HG03439 (cell line): Measurements from ENCODE around the gene CYB5RL.
"Not testable (repeated sequence)": the region's sequence is repeated elsewhere in the genome, so short reads cannot be mapped to it uniquely, and the experiment has no call there.

Experiments used
- ATAC-seq: cut with Tn5 transposase; IDR thresholded peaks from one replicate; pipeline ENCODE4 v1.9.1; 2021; ENCODE audit warnings: mild to moderate bottlenecking, moderate library complexity; ENCODE audit not compliant: unreplicated experiment

CYB5RL gene

GRCh38 chr1:54227091-54227602, 27.3 kb upstream of the CYB5RL start:
- no peak for ATAC-seq

GRCh38 chr1:54225986-54226559, 26.2 kb upstream of the CYB5RL start:
- ATAC-seq, result no peak

DNA sequence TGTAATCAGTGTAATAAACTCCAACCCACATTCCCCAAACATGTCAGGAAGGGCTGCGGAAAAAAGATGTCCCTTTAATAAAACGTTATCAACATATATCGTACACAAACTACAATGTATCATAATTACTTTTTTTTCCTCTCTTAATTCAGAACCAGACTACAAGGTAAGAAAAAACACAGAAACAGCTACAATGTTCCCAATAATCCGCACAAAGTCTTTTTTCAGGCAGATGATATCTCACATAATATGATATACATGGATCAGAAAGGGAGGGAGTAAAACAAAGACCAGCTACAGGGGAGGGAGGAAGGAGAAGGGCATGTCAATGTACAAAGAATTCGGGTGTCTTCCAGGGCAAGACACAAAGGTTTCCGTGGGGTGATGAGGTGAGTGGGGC, 25.5 kb upstream of the CYB5RL start:
- no peak for ATAC-seq

DNA sequence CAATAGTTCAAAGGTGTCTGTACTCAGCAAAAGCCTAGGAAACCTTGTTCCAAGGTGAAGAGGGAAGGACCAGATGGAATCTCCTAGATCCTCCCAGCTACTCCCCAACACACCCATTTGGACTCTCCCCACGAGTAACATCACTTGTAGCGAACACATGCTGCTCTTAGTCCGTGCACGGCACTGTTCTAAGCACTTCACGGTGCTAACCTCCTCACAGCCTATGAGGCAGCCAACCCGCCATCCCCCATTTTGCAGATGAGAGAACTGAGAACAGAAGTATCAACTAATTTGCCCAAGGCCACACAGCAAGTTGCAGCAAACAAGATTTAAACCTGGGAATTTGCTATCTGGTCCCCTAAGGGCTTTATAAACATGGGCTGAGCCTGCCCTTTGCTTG, 24.4 kb upstream of the CYB5RL start:
- ATAC-seq, result no peak

- ATAC-seq, result no peak
Measured at GRCh38 chr1:54223441-54224202, 23.8 kb upstream of the CYB5RL start.

DNA sequence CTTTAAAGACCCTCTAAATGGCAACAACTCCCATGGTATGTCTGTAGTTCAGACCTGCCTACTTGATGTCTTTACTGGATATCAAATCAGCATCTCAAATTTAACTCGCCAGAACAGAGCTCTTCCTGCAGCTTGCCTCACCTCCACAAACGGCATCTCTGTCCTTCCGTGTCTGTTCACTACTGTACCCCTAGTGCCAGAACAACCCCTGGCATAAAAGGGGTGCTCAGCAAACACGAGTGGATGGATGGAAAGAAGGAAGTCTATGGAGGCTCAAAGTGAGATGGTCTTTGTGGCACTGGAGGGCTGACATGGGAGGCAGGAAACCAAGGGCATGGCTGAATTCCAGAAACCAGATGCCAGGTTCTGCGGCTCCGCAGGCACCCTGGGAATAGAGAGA, 22.9 kb upstream of the CYB5RL start:
- no peak for ATAC-seq

DNA sequence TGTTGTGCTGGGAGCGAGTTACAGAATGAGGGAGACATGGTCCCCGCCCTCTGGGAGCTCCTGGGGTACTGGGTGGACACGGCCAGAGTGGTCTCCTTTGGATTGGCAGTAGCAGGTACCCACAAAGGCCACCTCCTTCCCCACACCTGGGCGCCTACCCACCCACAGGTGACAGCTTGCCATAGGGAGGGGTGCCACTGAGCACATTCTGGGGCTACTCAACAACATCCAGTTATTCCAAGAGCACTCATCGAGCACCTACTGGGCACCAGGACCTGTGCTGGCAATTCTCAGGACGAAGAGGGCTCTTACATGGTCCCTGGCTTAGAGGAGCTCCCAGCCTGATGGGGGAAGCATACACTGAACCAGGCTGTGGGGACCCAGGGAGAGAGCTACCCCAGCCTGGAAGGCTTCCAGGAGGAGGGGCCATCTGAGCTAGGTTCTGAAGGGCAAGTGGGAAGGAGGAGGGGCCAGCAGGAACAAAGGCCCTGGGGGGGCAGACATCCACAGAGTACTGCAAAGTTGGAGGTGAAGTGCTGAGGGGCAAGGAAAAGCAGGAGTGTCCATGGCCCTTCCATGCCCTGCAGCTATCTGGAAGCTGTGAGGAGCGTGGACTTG, 22.1 kb upstream of the CYB5RL start:
- ATAC-seq, result no peak

DNA sequence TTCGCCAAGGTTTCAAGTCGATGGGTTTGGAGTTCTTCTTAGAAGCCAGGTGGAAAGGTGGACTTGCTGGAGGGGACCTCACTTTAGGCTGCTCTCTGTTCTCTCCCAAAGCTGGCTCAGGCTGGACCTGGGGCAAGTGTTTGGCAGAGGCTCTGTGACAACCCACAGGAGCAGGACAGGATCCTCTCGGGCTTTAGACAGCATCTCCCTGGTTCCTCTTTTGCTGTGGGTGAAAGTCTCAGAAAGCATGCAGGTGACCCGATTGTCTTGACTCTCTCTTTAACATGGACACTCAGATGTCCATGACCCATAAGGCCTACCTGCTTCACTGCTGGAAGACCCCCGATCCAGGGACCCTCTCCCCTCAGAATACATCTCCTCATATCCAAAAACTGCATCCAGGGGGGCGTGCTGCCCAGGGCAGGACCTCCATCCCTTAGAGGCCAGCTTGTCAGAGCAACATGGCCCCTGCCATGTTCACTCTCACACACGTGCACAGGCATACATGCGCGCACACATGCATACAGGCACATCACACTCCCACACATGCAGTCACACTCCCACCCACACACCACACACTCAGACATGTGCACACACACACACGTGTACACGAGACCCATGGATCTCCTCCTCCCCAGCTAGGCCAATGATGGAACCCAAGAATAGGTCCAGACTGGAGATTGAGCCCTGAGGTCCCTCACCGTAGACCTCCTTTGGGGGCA, 21.4 kb upstream of the CYB5RL start:
- ATAC-seq, result no peak

DNA sequence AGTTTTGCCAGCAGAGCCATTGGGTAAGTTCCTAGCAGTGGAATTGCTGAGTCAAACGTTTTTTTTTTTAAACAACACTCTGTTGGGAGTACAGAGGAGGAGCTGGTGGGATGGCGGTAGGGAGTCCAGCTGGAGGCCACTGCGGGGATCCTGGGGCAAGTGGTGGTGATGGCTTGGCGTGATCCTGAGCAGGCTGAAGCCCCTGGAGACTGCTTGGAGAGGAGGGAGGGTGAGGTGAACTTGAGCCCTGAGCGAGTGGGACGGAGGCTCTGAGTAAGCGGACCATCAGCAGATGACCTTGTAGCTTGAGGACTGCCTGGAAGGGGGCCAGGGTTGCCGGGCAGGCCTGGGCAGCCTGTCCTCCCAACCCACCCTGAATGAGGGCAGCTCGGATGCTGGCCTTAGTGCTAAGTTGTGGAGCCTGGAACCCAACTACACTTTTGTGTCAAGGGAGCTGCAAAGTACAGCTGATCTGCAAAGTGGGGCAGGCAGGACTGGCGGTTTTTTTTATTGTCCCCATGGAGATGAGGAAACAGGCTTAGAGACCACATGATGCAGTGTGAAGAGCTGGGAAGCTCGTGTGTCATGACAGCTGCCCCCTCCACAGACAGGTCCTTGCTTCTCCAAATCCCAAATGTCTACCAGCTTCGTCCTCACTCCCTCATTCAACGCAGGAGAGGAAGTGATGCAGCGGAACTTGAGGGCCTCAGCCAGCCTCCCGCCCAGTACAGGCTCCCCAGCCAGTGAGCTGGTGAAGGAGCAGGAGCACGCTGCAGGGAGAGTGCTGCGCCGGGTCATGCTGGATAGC, 20.4 kb upstream of the CYB5RL start:
- no peak for ATAC-seq

- no peak for ATAC-seq
Measured at GRCh38 chr1:54219688-54220003, 19.8 kb upstream of the CYB5RL start.

DNA sequence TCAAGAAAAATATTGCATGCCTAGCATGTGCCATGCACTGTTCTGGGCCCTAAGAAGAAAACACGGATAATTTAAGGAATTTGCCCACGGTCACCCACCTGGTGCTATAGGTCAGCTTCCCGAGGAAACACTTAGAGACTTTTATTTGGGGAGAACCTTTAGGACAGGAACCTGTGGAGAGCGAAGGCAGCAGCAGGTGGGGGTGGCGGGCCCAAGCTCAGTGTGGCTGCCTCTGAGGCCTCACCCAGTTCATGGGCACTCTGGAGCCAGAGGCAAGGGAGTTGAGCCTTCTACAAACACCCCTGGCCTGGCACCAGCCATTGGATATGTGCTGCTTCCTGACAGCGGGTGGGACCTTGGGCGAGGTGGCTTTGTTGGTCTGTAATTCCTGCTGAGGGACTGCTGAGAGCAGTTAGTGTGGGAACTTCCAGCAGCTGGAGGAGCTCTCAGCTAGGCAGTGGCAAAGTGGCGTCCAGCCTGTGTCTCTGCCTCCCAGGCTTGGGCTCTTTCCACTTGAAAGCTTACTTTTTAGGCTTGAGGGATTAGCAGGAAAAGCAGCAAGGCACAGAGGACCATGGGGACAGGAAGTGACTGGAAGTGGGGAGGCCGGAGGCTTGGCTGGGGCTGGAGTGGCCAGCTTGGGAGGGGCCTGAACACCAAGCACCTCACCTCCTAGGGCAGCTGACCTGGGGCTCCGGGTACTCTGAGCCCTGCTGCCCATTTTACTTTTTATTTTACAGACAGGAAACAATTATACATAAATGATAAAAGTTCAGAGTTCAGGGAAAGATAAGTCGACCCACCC, 19.3 kb upstream of the CYB5RL start:
- ATAC-seq, result no peak

- ATAC-seq, result no peak
Measured at GRCh38 chr1:54215523-54215922, 15.7 kb upstream of the CYB5RL start.

DNA sequence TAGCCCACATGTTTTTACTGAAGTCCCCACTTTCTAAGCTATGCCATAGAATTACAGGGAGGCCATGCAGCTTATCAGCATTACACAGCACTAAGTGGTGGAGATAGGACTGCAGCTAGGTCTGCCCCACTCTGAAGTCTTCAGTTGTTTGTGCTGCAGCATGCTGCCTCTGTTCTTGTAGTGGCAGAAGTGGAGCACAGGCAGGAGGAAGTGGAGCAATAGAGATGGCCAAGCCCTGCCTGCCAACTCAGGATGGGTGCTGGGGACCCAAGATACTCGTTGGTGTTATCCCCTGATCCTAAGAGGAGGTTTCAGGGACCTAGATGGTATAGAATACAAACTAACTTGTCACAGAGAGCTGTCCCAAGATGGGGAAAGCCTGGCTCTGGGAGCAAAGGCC, 13.0 kb upstream of the CYB5RL start:
- no peak for ATAC-seq

- ATAC-seq, result not testable (repeated sequence)
Measured at GRCh38 chr1:54207896-54208295, 8.1 kb upstream of the CYB5RL start.

DNA sequence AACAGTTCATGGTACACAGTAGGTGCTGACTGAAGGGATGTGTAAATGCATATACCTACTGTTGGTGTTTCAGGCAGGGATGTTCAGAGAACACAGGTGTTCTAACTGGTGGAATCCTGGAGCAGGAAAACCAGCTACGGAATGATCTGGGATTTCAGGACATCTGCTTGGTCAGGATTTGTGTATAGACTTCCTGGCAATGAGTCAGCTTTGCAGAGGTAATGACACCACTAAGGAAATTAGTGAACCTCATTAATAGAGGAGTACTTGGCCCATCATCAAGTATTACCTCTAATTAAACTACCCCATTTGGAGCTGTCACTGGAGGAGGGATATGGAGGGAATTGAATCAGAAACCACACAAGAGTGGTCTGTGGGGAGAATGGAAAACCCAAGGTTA, 7.5 kb upstream of the CYB5RL start:
- no peak for ATAC-seq

- ATAC-seq, result no peak
Measured at GRCh38 chr1:54204199-54204598, 4.4 kb upstream of the CYB5RL start.

DNA sequence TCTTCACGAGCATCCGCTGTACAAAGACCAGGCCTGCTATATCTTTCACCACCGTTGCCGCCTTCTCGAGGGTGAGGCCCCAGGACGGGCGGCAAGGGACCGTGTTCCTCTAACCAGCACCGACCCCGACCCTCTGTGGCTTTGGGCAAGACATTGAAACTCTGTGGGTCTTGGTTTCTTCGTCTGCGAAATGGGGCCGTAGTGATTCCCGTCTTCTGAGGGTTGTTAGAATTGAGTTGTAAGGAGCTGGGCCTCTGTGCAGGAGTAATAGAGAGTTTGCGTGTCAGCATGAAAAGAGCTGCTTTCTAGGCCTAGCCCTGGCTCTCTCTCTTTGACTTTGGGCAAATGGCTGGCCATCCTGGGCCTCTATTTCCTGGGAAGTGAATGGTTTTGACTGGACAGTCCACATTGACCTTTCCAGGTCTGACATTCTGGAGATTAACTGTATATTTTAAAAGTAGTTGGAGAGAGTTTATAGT, 728 bp upstream of the CYB5RL start:
- no peak for ATAC-seq

DNA sequence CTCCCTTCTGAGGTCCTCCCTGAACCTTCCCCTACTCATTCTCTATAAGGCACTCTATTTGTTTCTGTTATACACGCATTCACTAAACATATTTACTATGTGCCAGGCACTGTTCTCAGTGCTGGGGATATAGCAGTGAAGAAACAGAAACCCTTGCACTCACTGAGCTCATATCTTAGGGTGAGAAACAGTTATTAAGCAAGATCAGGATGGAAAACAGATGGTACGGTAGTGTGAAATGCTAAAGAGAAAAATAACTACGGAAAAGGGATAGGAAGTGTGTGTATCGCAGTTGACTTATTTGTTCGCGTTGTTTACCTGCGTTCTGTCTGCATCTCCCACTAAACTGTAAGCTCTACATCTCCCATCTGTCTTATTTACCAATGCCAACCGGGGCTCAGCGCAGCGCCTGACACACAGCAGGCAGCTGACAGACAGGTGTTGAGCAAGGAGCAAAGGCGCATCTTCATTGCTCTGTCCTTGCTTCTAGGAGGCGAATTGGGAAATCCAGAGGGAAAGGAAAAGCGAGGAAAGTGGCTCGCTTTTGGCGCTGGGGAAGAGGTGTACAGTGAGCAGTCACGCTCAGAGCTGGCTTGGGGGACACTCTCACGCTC, 572 bp downstream of the CYB5RL start:
- ATAC-seq, result no peak

GRCh38 chr1:54193453-54193852, 6.4 kb downstream of the CYB5RL start:
- no peak for ATAC-seq
